NCI-H146 treated with DMSO at 0.1 percent for 48 hours (cell line): ENCODE data around the gene INHA.

Experiments used
- DNase-seq: peaks from one replicate; lab custom pipeline; 2025; ENCODE audit not compliant: unreplicated experiment; lab: John Stamatoyannopoulos, UW

The INHA gene

DNA sequence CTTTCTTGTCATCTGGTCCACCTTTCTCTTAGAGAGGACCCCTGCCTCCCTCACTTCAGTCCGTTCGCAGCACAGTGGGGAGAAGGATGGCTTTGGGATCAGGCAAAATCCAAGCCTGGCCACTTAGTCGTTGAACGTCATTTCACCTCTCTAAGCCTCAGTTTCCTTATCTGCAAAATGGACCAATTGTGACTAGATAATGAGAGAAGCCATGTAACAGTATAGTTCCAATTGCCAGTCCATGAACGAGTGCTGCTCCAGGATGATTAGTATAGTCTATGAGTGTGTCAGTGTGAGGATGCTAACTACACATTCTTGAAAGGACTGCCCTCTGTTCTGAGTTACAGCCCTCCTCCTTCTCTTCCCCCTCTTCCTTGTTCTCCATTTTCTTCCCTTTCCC, 1.1 kb downstream of the INHA start:
- DNase-seq = peak; percentile 2

DNA sequence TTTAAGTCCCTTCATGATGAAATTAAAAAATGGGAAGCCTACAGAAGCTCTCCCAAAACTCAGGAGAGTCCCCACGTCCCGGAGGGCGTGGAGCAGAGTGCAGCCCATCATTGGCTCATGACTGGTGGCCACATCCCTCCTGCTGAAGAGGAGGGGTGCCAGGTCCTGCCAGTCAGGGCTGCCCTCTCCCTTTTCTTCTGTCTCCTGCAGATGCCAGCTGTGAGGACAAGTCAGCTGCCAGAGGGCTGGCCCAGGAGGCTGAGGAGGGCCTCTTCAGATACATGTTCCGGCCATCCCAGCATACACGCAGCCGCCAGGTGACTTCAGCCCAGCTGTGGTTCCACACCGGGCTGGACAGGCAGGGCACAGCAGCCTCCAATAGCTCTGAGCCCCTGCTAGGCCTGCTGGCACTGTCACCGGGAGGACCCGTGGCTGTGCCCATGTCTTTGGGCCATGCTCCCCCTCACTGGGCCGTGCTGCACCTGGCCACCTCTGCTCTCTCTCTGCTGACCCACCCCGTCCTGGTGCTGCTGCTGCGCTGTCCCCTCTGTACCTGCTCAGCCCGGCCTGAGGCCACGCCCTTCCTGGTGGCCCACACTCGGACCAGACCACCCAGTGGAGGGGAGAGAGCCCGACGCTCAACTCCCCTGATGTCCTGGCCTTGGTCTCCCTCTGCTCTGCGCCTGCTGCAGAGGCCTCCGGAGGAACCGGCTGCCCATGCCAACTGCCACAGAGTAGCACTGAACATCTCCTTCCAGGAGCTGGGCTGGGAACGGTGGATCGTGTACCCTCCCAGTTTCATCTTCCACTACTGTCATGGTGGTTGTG, 2.6 kb downstream of the INHA start:
- no peak for DNase-seq

DNA sequence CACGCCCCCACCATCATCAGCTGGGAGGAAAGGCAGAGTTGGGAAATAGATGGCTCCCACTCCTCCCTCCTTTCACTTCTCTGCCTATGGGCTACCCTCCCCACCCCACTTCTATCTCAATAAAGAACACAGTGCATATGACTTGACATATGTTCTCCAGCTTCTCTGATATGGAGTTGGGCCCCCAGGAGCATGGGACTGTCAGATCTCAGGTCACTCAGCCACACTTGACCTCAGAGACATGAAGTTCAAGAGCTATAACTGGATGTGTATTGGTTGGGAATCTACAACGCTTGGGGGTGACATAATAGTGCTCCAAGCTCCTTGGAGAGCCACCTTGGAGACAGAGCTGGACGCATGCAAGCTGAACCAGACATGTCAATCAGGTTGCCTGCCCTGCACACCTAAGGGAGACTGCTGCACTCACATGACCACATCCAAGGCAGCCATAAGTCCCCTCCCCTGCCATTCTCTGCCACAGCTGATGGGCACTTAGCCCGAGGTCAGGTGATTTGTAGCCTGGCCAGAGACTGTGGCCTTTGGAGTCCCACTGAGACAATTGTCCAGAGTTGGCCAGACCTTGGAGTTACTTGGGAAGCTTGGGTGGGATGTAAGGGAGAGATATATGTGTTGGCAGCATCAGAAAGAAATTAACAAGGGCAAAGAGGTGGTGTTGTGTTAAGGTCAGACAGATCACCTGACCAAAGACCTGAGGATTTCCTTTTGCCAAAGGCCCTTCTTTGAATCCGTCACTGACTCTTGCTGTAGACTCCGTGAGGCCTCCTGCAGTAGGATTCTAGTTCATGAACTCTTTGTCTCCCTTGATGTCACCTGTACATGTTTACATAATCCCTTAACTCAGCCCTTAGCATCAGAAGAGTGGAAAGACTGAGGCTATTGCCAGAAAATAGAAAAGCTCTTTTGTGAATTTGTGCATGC, 3.7 kb downstream of the INHA start:
- no peak for DNase-seq

DNA sequence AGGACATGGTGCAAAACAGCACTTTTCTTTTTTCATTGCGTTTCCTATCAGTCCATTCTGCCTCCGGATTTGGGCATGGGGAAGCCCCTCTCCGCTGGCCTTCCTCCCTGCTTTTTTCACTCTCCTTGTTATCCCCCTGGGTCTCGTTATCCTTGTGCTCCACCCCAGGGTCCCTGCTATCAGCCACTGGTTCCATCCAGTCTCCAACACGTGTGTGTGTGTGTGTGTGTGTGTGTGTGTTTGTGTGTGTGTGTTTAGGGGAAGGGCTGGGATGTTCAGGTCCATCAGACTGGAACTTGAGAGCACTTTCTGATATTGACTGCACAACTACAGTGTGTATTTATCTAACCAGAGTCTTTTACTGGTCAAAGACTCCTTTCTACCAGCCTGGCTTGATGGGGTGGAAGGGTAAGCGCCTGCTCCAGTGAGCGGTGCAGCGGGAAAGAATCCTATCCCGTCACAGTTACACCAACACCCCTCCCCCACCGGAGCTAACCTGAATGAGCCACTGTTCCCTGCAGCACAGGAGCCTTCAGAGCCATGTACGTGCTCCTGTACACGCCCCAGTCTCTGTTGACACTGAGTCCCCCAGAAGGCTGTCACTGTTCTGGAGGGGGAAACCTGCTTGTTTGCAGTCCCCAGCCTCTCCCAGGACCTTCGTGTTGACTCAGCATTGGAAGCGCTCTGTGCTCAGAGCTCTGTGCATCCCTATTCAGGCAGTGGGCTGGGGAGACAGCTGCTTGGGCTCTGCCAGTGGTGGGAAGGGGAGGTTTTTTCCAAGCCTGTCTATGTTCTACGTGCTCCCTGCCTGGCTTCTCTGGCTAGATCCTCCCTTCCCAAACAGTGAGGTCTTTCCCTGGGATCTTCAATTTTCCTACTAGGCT, 4.6 kb downstream of the INHA start:
- DNase-seq = peak; percentile 37

DNA sequence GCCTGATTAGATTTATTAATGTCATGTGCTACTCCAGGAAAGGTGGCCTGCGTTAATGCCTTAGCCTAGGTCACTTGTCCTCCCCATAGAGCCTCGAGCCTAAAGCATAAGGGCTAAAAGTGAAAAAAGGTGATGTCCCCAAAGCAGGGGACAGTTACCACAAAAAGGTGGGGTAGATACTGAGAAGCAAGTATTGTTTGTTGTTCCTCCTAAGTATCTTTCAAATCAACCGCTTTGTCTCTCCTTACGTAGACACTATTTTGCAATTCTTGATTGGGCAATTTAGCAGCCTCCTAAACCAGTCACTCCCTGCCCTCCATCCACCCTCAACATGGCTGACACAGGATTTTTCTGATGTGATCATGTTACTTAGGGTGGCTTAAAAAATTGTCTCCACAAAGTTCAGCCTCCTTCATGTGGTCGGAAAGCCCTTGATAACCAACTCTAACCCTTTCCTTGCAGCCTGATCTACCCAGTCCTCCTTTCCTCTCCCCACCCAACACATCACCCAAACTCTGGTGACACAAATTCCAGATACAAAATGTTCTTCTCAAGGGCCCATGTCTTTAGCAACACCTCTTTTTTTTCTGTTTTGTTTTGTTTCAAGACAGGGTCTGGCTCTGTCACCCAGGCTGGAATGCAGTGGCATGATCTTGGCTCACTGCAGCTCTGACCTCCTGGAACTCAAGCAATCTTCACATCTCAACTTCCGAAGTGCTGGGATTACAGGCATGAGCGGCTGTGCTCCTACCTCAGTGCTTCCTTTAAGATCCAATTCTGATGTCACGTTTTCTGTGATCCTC, 6.9 kb downstream of the INHA start:
- no peak for DNase-seq

DNA sequence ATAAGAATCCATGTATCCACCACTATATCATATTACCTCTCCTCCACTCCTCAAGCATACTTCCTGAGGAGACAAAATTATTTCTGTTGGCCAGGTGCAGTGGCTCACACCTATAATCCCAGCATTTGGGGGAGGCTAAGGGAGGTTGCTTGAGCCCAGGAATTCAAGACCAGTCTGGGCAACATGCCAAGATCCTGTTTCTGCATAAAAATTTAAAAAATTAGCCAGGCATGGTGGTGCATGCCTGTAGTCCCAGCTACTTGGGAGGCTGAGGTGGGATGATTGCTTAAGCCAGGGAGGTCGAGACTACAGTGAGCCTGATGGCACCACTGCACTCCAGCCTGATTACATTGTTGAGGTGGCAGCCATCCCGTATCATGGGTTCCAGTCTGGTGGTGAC, 9.2 kb downstream of the INHA start:
- no peak for DNase-seq

DNA sequence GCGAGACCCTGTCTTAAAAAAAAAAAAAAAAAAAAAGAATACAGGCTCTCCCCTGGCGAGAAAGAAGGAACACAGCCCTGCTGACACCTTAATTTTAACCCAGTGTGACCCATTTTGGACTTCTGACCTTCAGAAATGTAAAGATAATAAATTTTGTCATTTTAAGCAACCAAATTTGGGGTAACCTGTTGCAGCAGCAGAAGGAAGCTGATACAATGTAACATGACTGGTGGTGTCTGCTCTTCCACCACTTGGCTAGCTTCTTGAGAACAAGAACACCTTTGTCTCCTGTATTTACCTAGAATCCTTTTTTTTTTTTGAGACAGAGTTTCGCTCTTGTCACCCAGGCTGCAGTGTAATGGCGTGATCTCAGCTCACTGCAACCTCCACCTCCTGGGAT, 19.0 kb downstream of the INHA start:
- DNase-seq = no peak

DNA sequence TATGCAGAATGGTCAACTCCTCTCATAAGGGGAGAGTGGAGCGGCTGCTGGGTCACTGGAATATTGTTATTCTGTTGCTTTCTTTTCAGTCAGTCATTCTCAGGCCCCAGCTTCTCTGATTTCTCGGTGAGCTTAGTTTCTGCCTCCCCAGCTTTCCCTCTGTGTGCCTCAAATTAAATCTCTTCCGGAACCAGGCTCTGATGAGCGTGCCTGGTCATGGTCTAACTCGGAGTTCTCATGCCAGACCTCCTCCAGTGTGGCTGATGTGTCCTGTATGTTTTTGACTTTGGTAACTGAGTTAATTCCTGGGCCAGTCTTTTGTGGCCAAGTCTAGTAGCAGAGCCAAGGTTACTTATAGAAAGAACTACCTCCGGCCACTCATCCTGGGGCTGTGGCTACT, 20.6 kb downstream of the INHA start:
- DNase-seq = no peak

DNA sequence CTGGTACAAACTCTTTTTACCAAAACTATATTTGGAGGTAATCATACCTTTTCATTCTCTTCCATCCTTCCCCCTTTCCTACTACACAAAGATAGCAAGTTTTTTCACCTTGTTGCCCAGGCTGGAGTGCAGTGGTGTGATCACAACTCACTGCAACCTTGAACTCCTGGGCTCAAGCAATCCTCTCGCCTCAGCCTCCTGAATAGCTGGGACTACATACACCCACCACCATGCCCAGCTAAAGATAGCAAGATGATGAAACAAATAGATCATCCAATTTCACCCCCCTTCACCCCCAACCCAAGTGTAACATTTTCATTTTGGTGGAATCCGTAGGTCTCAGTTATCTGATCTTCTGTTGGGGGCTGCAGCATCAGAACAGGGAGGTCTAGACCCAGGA, 21.0 kb downstream of the INHA start:
- DNase-seq = no peak

DNA sequence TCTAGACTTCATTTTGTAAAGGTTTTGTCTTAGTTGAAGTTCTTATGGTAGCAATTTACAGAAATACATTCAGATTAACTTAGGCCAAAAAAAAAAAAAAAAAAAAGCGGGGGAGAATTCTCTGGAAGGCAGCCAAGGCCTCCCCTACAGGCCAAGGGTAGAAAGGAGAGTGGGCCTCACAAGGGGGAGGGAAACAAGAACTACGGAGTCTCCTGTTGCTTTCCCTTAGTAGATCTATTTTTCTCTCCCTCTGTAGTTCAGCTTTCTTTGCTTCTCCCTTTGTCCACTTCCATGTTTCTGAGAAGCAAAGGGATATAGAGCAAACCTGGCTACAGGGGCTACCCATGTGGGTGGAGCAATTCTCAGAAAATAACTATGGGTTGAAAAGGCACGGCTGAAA, 23.1 kb downstream of the INHA start:
- DNase-seq = no peak

DNA sequence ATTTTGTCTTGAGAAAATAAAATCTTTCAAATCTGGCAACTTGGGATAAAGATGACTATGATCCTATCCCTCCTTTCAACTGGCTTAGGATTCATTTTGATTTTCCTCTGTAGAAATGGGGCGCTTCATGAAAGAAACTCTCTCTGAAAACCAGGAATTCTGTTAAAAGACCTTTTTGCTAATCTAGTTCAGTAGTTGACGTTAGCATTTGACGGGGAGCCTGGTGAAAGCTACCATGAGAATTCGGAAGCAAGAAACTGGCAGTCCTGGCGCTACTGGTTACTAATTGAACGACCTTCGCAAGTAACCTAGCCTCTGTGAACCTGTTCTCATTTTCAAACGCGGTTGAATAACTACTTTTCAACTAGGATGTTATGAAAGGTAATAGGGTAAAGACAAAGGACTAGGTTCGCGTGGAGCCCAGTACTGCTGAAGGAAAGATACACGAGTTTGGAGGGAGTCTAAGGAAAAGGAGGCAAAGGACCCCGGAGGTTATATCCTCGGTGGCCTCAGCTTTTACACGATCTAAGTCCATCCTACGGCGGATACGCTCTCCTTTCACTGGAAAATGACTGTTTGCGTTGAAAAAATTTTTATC, 24.9 kb downstream of the INHA start:
- peak; percentile 48 for DNase-seq

DNA sequence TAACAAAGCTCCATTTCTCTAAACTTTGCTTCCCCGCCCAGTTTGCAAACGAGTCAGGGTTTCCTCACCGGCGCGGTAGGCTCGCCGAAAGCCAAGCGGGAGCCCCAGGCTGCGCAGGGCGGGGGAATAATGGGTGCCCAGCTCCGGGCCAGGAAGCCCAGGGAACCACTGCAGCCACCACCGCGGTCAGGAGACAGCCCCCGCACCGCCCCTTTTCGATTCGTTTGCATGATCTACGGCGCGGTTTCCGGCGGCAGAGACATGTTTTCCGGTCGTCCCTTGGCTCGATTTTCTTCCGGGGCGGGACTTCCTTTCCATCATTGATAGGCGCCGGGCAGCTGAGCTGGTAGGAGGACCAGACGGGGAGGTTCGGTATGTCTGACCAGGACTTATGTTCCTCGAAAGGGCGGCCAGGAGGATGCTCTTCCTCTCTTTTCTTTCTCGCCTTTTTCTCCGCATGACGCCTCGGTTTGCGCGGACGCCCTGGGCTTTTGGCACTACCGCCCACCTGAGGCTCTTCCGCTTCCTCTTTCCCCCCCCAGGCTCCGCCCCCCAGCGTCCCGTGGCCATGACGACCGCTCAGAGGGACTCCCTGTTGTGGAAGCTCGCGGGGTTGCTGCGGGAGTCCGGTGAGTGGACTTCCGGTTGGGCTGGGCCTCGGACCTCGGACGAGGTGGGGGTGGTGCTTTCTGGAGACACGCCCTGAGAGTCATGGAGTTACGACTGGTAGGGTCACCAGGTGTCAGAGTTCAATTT, 25.6 kb downstream of the INHA start, which contains the start of gene STK11IP:
STK11IP (plus strand) TSS at position 306 of the 756 bp plus-strand sequence; CDS start at position 569, 263 bp downstream.
- DNase-seq = peak; percentile 80

DNA sequence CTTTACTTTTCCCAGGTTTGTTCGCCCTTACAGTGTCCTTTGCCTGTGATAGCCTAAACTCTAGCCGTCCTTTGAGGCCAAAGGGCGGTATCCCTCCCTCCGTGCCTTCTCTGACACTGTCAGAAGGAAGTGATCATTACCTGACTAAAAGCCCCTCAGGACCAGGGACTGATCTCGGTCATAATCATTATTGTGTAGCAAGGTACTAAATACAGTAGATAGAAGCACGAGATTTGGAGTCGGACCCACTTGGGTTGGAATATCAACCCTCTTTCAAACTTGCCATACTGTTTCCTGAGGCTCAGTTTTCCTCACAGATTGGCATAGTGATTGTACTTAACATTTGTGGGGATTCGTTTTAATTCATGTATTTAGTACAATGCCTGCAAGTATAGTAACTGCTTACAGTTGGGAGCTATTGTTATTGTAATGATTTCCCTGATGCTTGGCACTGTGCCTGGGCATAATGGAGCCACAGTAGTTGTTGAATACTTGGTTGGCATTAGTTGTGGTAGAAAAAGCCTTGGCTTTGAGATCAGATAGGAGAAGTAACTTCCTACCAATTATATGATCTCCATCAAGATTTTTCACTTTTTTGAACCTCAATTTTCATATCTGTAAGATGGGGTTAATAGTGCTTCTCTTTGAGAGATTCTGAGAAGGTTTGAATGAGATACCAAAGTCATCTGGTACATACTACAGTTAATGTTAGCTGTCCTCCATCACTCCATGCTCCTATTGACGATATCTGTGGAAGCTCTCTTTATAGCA, 26.4 kb downstream of the INHA start:
- no peak for DNase-seq

DNA sequence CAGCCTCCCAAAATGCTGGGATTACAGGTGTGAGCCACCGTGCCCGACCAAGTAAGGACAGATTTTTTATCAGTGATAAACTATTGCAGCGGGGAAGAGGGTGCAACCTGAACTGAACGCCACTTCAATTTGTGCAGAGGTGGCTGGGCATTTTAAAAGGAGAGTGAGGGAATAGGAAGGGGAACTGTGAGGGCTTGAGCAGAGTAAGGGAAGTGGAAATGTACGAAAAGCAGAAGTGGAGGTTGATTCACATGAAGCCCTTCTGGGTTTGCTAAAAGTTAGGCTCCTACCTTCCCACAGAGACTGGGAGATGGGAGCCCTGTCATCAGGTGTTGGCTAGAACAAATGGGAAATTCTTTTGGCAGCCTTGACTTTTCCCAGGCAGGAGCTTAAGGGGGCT, 31.7 kb downstream of the INHA start:
- DNase-seq = no peak

DNA sequence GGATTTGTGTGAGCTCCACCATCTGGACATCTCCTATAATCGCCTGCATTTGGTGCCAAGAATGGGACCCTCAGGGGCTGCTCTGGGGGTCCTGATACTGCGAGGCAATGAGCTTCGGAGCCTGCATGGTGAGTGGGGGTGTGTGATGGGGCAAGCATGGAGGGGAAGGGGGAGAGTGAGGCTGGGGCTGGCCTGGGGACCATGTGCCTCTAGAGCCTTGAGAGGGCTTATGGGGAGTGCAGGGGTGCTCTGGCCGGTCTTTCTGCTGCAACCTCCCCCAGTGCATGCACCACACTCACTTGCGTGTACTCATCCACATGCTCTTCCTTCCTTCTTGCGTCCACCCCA, 33.5 kb downstream of the INHA start:
- DNase-seq = no peak

DNA sequence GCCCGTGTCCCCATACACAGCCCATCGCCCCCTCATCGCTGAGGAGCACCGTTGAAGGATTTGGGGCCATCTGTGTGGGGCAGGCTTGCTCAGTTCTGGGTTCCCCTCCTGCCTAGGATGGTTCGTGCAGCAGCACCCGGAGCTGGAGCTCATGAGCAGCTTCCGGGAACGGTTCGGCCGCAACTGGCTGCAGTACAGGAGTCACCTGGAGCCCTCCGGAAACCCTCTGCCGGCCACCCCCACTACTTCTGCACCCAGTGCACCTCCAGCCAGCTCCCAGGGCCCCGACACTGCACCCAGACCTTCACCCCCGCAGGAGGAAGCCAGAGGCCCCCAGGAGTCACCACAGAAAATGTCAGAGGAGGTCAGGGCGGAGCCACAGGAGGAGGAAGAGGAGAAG, 35.8 kb downstream of the INHA start:
- DNase-seq = no peak

DNA sequence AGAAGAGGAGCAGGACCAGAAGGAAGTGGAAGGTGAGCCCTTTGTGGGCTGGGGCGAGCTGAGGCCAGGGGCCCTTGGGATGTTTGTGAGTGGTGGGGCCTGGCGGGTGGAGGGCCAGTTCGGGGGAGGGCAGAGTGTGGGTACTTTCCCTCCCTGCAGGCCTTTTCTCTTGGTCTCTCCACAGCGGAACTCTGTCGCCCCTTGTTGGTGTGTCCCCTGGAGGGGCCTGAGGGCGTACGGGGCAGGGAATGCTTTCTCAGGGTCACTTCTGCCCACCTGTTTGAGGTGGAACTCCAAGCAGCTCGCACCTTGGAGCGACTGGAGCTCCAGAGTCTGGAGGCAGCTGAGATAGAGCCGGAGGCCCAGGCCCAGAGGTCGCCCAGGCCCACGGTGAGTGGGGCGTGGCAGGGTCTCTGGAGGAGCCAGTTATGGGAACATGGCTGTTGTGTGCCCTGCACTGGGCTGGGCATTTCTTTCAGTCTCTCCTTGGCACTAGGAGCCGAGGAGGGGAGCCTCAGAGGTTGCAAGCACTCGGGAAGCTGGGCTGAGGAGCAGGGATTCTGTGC, 36.4 kb downstream of the INHA start:
- no peak for DNase-seq

DNA sequence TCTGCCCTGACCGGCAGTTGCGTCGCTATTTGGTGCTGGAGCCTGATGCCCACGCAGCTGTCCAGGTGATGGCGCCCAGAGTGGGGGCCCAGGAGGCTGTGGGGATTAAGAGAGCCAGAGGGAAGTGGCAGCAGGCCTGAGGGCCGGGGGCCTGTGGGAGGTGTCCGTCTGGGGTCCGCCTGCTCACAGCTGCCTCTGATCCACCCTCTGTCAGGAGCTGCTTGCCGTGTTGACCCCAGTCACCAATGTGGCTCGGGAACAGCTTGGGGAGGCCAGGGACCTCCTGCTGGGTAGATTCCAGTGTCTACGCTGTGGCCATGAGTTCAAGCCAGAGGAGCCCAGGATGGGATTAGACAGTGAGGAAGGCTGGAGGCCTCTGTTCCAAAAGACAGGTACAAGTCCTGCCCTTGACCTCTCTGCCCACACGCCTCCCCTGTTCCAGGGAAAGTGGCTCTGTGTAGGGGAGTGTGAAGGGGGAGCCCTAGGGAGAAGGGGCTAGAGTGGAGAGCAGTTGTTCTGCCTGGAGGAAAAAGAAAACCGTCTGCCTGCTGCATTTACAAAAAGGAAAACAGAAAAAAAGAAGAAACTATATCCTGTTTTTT, 37.1 kb downstream of the INHA start:
- no peak for DNase-seq
